Measurements from ENCODE around the gene ENKD1. TPM values are rescaled to one million over a fixed set of nuclear protein-coding genes. Genes with fewer than 3 reads are reported as not detected.

Gene ENKD1
- total RNA-seq, 1 experiment from 2014 or later, result 58.8 TPM

Other genes with a start within 250 kb of the ENKD1 start
- 18.3 and 23.2 TPM in 2 replicates for gene HSD11B2, start 235.6 kb downstream of the ENKD1 start, total RNA-seq (2014; rRNA removed; shearing (Covaris generic))
- gene ATP6V0D1, start 185.6 kb downstream of the ENKD1 start, total RNA-seq (2014; rRNA removed; shearing (Covaris generic)), result 97.6 and 99.5 TPM in 2 replicates
- gene AGRP, start 183.2 kb downstream of the ENKD1 start, total RNA-seq (2014; rRNA removed; shearing (Covaris generic)), result not detected in 2 replicates
- gene RIPOR1, start 137.9 kb downstream of the ENKD1 start, total RNA-seq (2014; rRNA removed; shearing (Covaris generic)), result 22.8 and 23.8 TPM in 2 replicates
- 28.3 and 36.4 TPM in 2 replicates for gene CTCF, start 104.2 kb downstream of the ENKD1 start, total RNA-seq (2014; rRNA removed; shearing (Covaris generic))
- 0.81 and 2.7 TPM in 2 replicates for gene CARMIL2, start 21.6 kb downstream of the ENKD1 start, total RNA-seq (2014; rRNA removed; shearing (Covaris generic))
- gene ACD, start 6.5 kb downstream of the ENKD1 start, total RNA-seq (2014; rRNA removed; shearing (Covaris generic)), result 79.6 and 82.2 TPM in 2 replicates
- 24.9 and 38.1 TPM in 2 replicates for gene PARD6A, start 5.8 kb downstream of the ENKD1 start, total RNA-seq (2014; rRNA removed; shearing (Covaris generic))
- 0.38 and 0.99 TPM in 2 replicates for gene C16orf86, start 64 bp upstream of the ENKD1 start, total RNA-seq (2014; rRNA removed; shearing (Covaris generic))
- gene GFOD2, start 52.6 kb upstream of the ENKD1 start, total RNA-seq (2014; rRNA removed; shearing (Covaris generic)), result 16.8 and 19.7 TPM in 2 replicates
- 6.7 and 8.3 TPM in 2 replicates for gene RANBP10, start 139.8 kb upstream of the ENKD1 start, total RNA-seq (2014; rRNA removed; shearing (Covaris generic))
- 1.1 TPM in 1 of 2 replicates, not detected in the other for gene TSNAXIP1, start 140.1 kb upstream of the ENKD1 start, total RNA-seq (2014; rRNA removed; shearing (Covaris generic))
- 66.3 and 80.9 TPM in 2 replicates for gene THAP11, start 175.6 kb upstream of the ENKD1 start, total RNA-seq (2014; rRNA removed; shearing (Covaris generic))
- 158 and 183 TPM in 2 replicates for gene NUTF2, start 180.2 kb upstream of the ENKD1 start, total RNA-seq (2014; rRNA removed; shearing (Covaris generic))
- gene CENPT, start 180.9 kb upstream of the ENKD1 start, total RNA-seq (2014; rRNA removed; shearing (Covaris generic)), result 42.8 and 43.2 TPM in 2 replicates
- 107 and 121 TPM in 2 replicates for gene EDC4, start 206.3 kb upstream of the ENKD1 start, total RNA-seq (2014; rRNA removed; shearing (Covaris generic))
- gene NRN1L, start 218.1 kb upstream of the ENKD1 start, total RNA-seq (2014; rRNA removed; shearing (Covaris generic)), result 0.64 and 2.5 TPM in 2 replicates
- gene PSKH1, start 226.5 kb upstream of the ENKD1 start, total RNA-seq (2014; rRNA removed; shearing (Covaris generic)), result 11.5 and 15.1 TPM in 2 replicates